SU-DHL-6 (cell line): ENCODE results near the gene ATP9B.

Experiments
- H2AFZ ChIP-seq: fragments of 200-600 bp; sonication (generic); 2 replicates; pipeline ENCODE4 v1.6.1; 2014; ENCODE audit warnings: low read depth, mild to moderate bottlenecking, moderate library complexity, mixed read lengths, antibody characterized with exemption, low read length; ENCODE audit not compliant: severe bottlenecking
- H3F3A ChIP-seq: fragments of 200-600 bp; shearing (Covaris generic); 2 replicates; pipeline ENCODE4 v1.6.0; 2016; ENCODE audit warnings: antibody characterized with exemption, mild to moderate bottlenecking; ENCODE audit not compliant: insufficient read depth
- H3K27ac ChIP-seq: fragments of 200-600 bp; sonication (generic); 2 replicates; pipeline ENCODE4 v1.5.1; 2016; ENCODE audit warnings: low read depth, mild to moderate bottlenecking, low read length, moderate library complexity, mixed read lengths
- H3K27me3 ChIP-seq: fragments of 200-600 bp; sonication (generic), shearing (Covaris generic); 2 replicates; pipeline ENCODE4 v1.6.0; 2014; ENCODE audit warnings: mild to moderate bottlenecking, low read length
- H3K36me3 ChIP-seq: fragments of 200-600 bp; sonication (generic); 2 replicates; pipeline ENCODE4 v1.6.1; 2014; ENCODE audit warnings: mild to moderate bottlenecking, low read length, mixed read lengths
- H3K4me2 ChIP-seq: fragments of 300-600, 200-600 bp; shearing (Covaris generic), sonication (generic); 2 replicates; pipeline ENCODE4 v1.6.0; 2014; ENCODE audit warnings: low read length, low read depth, mild to moderate bottlenecking; ENCODE audit not compliant: poor library complexity, severe bottlenecking
- H3K4me3 ChIP-seq: fragments of 200-600 bp; sonication (generic); 2 replicates; pipeline ENCODE4 v1.5.1; 2014; ENCODE audit warnings: antibody characterized with exemption, low read length, mild to moderate bottlenecking, mixed read lengths; ENCODE audit not compliant: insufficient read depth, poor library complexity, severe bottlenecking
- H3K79me2 ChIP-seq: fragments of 200-600 bp; sonication (generic); 2 replicates; pipeline ENCODE4 v1.6.1; 2014; ENCODE audit warnings: mild to moderate bottlenecking, low read length, moderate library complexity; ENCODE audit not compliant: insufficient read depth
- H3K9ac ChIP-seq: fragments of 200-600 bp; sonication (generic); 2 replicates; pipeline ENCODE4 v1.7.0; 2014; ENCODE audit warnings: mild to moderate bottlenecking, low read length
- H3K9me2 ChIP-seq: fragments of 200-600 bp; sonication (generic); replicated peaks from 2 replicates; pipeline ENCODE4 v1.6.1; 2014; ENCODE audit warnings: low read length; ENCODE audit not compliant: insufficient read depth
- H3K9me3 ChIP-seq: fragments of 200-600 bp; sonication (generic); 2 replicates; pipeline ENCODE4 v1.6.1; 2014; ENCODE audit warnings: low read length, mixed read lengths; ENCODE audit not compliant: insufficient read depth
- H4K20me1 ChIP-seq: fragments of 200-600 bp; sonication (generic); 2 replicates; pipeline ENCODE4 v1.6.1; 2014; ENCODE audit warnings: low read depth, mild to moderate bottlenecking, antibody characterized with exemption, low read length, moderate library complexity, mixed read lengths
- EZH2phosphoT487 ChIP-seq: fragments of 200-600 bp; sonication (generic), shearing (Covaris generic); conservative IDR thresholded peaks from 2 replicates; pipeline ENCODE4 v1.6.1; 2018; ENCODE audit warnings: mild to moderate bottlenecking, antibody characterized with exemption, low read length, moderate library complexity, mixed read lengths
- TF ChIP-seq, protein P1 (sequence below): fragments of 200-600 bp; sonication (generic); IDR thresholded peaks from one replicate; pipeline ENCODE4 v1.5.1; 2017; ENCODE audit warnings: antibody characterized with exemption, mild to moderate bottlenecking, low read length, moderate library complexity; ENCODE audit not compliant: insufficient read depth, poor library complexity, severe bottlenecking

ATP9B gene

GRCh38 chr18:79069717-79070151 is 540 bp downstream of the ATP9B start:
- Histone ChIP-seq H3K27ac (peak overlapping the region; percentile 46), H3K27me3 (no peaks in the 10 kb centered on the region), H3K4me2 (peak overlapping the region; percentile 93), H3K36me3 (no peaks in the 10 kb centered on the region), H3K9ac (peak overlapping the region; percentile 93), H3K4me3 (peak overlapping the region; percentile 78), H3K9me2 (no peaks in the 10 kb centered on the region), H3F3A (peaks cover 15% of the 10 kb centered on the region), H4K20me1 (no peaks in the 10 kb centered on the region), H2AFZ (peak overlapping the region; percentile 73), H3K79me2 (peaks cover 29% of the 10 kb centered on the region), H3K9me3 (no peaks in the 10 kb centered on the region)
- TF ChIP-seq, protein P1, sequence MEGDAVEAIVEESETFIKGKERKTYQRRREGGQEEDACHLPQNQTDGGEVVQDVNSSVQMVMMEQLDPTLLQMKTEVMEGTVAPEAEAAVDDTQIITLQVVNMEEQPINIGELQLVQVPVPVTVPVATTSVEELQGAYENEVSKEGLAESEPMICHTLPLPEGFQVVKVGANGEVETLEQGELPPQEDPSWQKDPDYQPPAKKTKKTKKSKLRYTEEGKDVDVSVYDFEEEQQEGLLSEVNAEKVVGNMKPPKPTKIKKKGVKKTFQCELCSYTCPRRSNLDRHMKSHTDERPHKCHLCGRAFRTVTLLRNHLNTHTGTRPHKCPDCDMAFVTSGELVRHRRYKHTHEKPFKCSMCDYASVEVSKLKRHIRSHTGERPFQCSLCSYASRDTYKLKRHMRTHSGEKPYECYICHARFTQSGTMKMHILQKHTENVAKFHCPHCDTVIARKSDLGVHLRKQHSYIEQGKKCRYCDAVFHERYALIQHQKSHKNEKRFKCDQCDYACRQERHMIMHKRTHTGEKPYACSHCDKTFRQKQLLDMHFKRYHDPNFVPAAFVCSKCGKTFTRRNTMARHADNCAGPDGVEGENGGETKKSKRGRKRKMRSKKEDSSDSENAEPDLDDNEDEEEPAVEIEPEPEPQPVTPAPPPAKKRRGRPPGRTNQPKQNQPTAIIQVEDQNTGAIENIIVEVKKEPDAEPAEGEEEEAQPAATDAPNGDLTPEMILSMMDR: no peak
- TF ChIP-seq EZH2phosphoT487: no peak

DNA sequence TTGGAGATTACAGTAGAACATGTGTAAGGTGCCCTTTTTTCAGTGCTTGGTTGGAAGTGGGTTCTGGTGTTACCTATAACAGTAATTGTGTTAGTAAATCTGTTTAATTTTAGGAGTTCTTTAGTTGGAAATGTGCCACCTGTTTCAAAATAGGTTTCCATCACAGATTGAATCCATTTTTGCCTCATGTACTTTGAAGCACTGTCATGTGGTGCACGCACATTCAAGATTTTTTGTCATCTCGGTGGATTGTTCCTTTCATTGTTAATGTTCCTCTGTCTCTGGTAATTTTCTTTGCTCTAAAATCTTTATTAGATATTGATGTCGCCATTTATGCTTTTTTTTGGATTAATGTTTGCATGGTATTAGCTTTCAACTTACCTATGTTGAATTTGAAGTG is 1.3 kb downstream of the ATP9B start:
- Histone ChIP-seq H3K27me3 (no peaks in the 10 kb centered on the region), H3K9ac (peak overlapping the region; percentile 93), H3F3A (peaks cover 15% of the 10 kb centered on the region), H2AFZ (no peak overlapping the region), H4K20me1 (no peaks in the 10 kb centered on the region; the same call in 1 of the 2 replicates), H3K9me2 (no peaks in the 10 kb centered on the region), H3K27ac (peak overlapping the region; percentile 46; the same call in 1 of the 2 replicates), H3K4me2 (peak overlapping the region; percentile 93), H3K9me3 (no peaks in the 10 kb centered on the region), H3K4me3 (peak overlapping the region; percentile 78), H3K79me2 (peaks cover 36% of the 10 kb centered on the region), H3K36me3 (no peaks in the 10 kb centered on the region)
- no peak for TF ChIP-seq EZH2phosphoT487
- TF ChIP-seq, protein P1: no peak

- TF ChIP-seq EZH2phosphoT487: no peak
- TF ChIP-seq, protein P1: no peak
- Histone ChIP-seq H2AFZ (no peak overlapping the region), H3K79me2 (peaks cover 41% of the 10 kb centered on the region), H4K20me1 (no peaks in the 10 kb centered on the region; the same call in 1 of the 2 replicates), H3K27ac (no peak overlapping the region), H3K9me2 (no peaks in the 10 kb centered on the region), H3F3A (peaks cover 15% of the 10 kb centered on the region), H3K9ac (peak overlapping the region; percentile 93), H3K4me3 (peak overlapping the region; percentile 78), H3K36me3 (no peaks in the 10 kb centered on the region), H3K9me3 (no peaks in the 10 kb centered on the region), H3K27me3 (no peaks in the 10 kb centered on the region), H3K4me2 (peak overlapping the region; percentile 93)
Measured at GRCh38 chr18:79071037-79071436, 1.8 kb downstream of the ATP9B start.
